BLaER1 (cell line): ENCODE data around the gene RPS6KA2.

Source experiments
- H3K27ac ChIP-seq: shearing (Covaris generic); formaldehyde crosslinking; 2 replicates; pipeline ENCODE4 v1.8.1; 2022
- H3K27me3 ChIP-seq: shearing (Covaris generic); formaldehyde crosslinking; 2 replicates; pipeline ENCODE4 v1.8.1; 2022
- H3K36me3 ChIP-seq: shearing (Covaris generic); formaldehyde crosslinking; 2 replicates; pipeline ENCODE4 v1.8.1; 2022
- H3K4me1 ChIP-seq: shearing (Covaris generic); formaldehyde crosslinking; 2 replicates; pipeline ENCODE4 v1.8.1; 2022
- H3K4me2 ChIP-seq: shearing (Covaris generic); formaldehyde crosslinking; 2 replicates; pipeline ENCODE4 v1.8.1; 2022
- H3K4me3 ChIP-seq: shearing (Covaris generic); formaldehyde crosslinking; 2 replicates; pipeline ENCODE4 v1.8.1; 2022
- H3K9ac ChIP-seq: shearing (Covaris generic); formaldehyde crosslinking; 2 replicates; pipeline ENCODE4 v1.8.1; 2022
- H3K9me3 ChIP-seq: shearing (Covaris generic); formaldehyde crosslinking; 2 replicates; pipeline ENCODE4 v1.8.1; 2022
- H4K20me1 ChIP-seq: shearing (Covaris generic); formaldehyde crosslinking; 2 replicates; pipeline ENCODE4 v1.8.1; 2022
- Cebpa-rat ChIP-seq: shearing (Covaris generic); IDR thresholded peaks from 2 replicates; pipeline ENCODE4 v1.8.1; 2022

Gene RPS6KA2

GRCh38 chr6:166646716-166647115, 19.7 kb upstream of the RPS6KA2 start:
- H3K9ac ChIP-seq: no peak overlapping the region
- H3K27me3 ChIP-seq: no peaks in the 10 kb centered on the region
- H3K4me2 ChIP-seq: no peak overlapping the region
- no peak for TF ChIP-seq Cebpa-rat
- peaks cover 39% of the 10 kb centered on the region for H3K4me1 ChIP-seq
- peaks cover 24% of the 10 kb centered on the region for H3K9me3 ChIP-seq
- H3K36me3 ChIP-seq: no peaks in the 10 kb centered on the region
- no peak overlapping the region for H3K27ac ChIP-seq
- no peak overlapping the region for H3K4me3 ChIP-seq
- no peaks in the 10 kb centered on the region for H4K20me1 ChIP-seq

GRCh38 chr6:166645896-166646295, 18.8 kb upstream of the RPS6KA2 start:
- Histone ChIP-seq H3K27ac (no peak overlapping the region), H3K36me3 (no peaks in the 10 kb centered on the region), H3K4me3 (no peak overlapping the region), H3K9ac (no peak overlapping the region), H3K27me3 (no peaks in the 10 kb centered on the region), H3K4me1 (peaks cover 32% of the 10 kb centered on the region), H3K9me3 (peaks cover 24% of the 10 kb centered on the region), H4K20me1 (no peaks in the 10 kb centered on the region), H3K4me2 (no peak overlapping the region)
- no peak for TF ChIP-seq Cebpa-rat

GRCh38 chr6:166644681-166645080, 17.6 kb upstream of the RPS6KA2 start:
- no peak overlapping the region for H3K27ac ChIP-seq
- H3K36me3 ChIP-seq: no peaks in the 10 kb centered on the region
- H3K9me3 ChIP-seq: peaks cover 24% of the 10 kb centered on the region
- no peak overlapping the region for H3K9ac ChIP-seq
- no peaks in the 10 kb centered on the region for H4K20me1 ChIP-seq
- H3K27me3 ChIP-seq: no peaks in the 10 kb centered on the region
- TF ChIP-seq Cebpa-rat: no peak
- H3K4me1 ChIP-seq: peaks cover 32% of the 10 kb centered on the region
- no peak overlapping the region for H3K4me3 ChIP-seq
- H3K4me2 ChIP-seq: no peak overlapping the region

GRCh38 chr6:166643891-166644590, 17.0 kb upstream of the RPS6KA2 start:
- no peak for TF ChIP-seq Cebpa-rat
- H3K4me3 ChIP-seq: no peak overlapping the region
- no peaks in the 10 kb centered on the region for H3K36me3 ChIP-seq
- peaks cover 24% of the 10 kb centered on the region for H3K9me3 ChIP-seq
- peaks cover 32% of the 10 kb centered on the region for H3K4me1 ChIP-seq
- H3K27me3 ChIP-seq: no peaks in the 10 kb centered on the region
- H3K4me2 ChIP-seq: no peak overlapping the region
- no peak overlapping the region for H3K9ac ChIP-seq
- H3K27ac ChIP-seq: no peak overlapping the region
- H4K20me1 ChIP-seq: no peaks in the 10 kb centered on the region

- H3K9me3 ChIP-seq: peaks cover 24% of the 10 kb centered on the region
- H4K20me1 ChIP-seq: no peaks in the 10 kb centered on the region
- no peak for TF ChIP-seq Cebpa-rat
- H3K4me2 ChIP-seq: no peak overlapping the region
- peaks cover 34% of the 10 kb centered on the region for H3K4me1 ChIP-seq
- H3K27me3 ChIP-seq: no peaks in the 10 kb centered on the region
- no peaks in the 10 kb centered on the region for H3K36me3 ChIP-seq
- H3K9ac ChIP-seq: no peak overlapping the region
- H3K4me3 ChIP-seq: no peak overlapping the region
- no peak overlapping the region for H3K27ac ChIP-seq
These were observed 15.6 kb upstream of the RPS6KA2 start for GRCh38 chr6:166642646-166643045.

GRCh38 chr6:166640342-166641043, 13.4 kb upstream of the RPS6KA2 start:
- H3K4me3 ChIP-seq: 0 out of 2 replicates have a peak overlapping the region, but pooled peaks have one; percentile 11
- H3K27me3 ChIP-seq: no peaks in the 10 kb centered on the region
- H3K9ac ChIP-seq: no peak overlapping the region
- no peaks in the 10 kb centered on the region for H4K20me1 ChIP-seq
- H3K4me1 ChIP-seq: peaks cover 56% of the 10 kb centered on the region
- TF ChIP-seq Cebpa-rat: no peak
- H3K9me3 ChIP-seq: peaks cover 17% of the 10 kb centered on the region
- H3K36me3 ChIP-seq: no peaks in the 10 kb centered on the region
- H3K27ac ChIP-seq: no peak overlapping the region
- peak overlapping the region; percentile 95 for H3K4me2 ChIP-seq

- Histone ChIP-seq H4K20me1 (no peaks in the 10 kb centered on the region), H3K9ac (no peak overlapping the region), H3K36me3 (no peaks in the 10 kb centered on the region), H3K27me3 (no peaks in the 10 kb centered on the region), H3K9me3 (peaks cover 17% of the 10 kb centered on the region), H3K4me3 (no peak overlapping the region), H3K4me2 (peak overlapping the region; percentile 95), H3K27ac (no peak overlapping the region; the same call in 1 of the 2 replicates), H3K4me1 (peaks cover 61% of the 10 kb centered on the region)
- TF ChIP-seq Cebpa-rat: no peak
These were observed 12.9 kb upstream of the RPS6KA2 start for GRCh38 chr6:166639921-166640320.

- Histone ChIP-seq H3K27ac (0 out of 2 replicates have a peak overlapping the region, but pooled peaks have one; percentile 5), H3K4me1 (peaks cover 68% of the 10 kb centered on the region), H3K9ac (no peak overlapping the region; the same call in 1 of the 2 replicates), H3K4me2 (peak overlapping the region; percentile 95), H3K36me3 (no peaks in the 10 kb centered on the region), H3K27me3 (no peaks in the 10 kb centered on the region), H3K9me3 (peaks cover 9% of the 10 kb centered on the region), H3K4me3 (peak overlapping the region; percentile 56; the same call in 1 of the 2 replicates), H4K20me1 (no peaks in the 10 kb centered on the region)
- no peak for TF ChIP-seq Cebpa-rat
These were observed 11.5 kb upstream of the RPS6KA2 start for GRCh38 chr6:166638573-166638964.

- no peaks in the 10 kb centered on the region for H4K20me1 ChIP-seq
- H3K9me3 ChIP-seq: peaks cover 7% of the 10 kb centered on the region; the same call in 1 of the 2 replicates
- H3K4me3 ChIP-seq: peak overlapping the region; percentile 56
- peak overlapping the region; percentile 15; the same call in 1 of the 2 replicates for H3K27ac ChIP-seq
- H3K9ac ChIP-seq: peak overlapping the region; percentile 17; the same call in 1 of the 2 replicates
- no peaks in the 10 kb centered on the region for H3K27me3 ChIP-seq
- no peak for TF ChIP-seq Cebpa-rat
- H3K4me2 ChIP-seq: peak overlapping the region; percentile 95
- H3K4me1 ChIP-seq: peaks cover 74% of the 10 kb centered on the region
- no peaks in the 10 kb centered on the region for H3K36me3 ChIP-seq
These were observed 10.9 kb upstream of the RPS6KA2 start for GRCh38 chr6:166637812-166638572.
